Neuronal stem cell (in vitro differentiated cells): ENCODE data around the gene NDRG4.
A peak's percentile ranks its signal among the peaks of the same experiment; 100 is the strongest.

Experiments used
- DNase-seq: peaks from one replicate; pipeline ENCODE4 v3.0.0-alpha.2; 2013; ENCODE audit warnings: low spot score
- H2AFZ ChIP-seq: one replicate; pipeline ENCODE4 v1.6.1; 2013; ENCODE audit warnings: mild to moderate bottlenecking, low read length, inconsistent platforms
- H2AK5ac ChIP-seq: 2 replicates; pipeline ENCODE4 v1.6.1; 2013; ENCODE audit warnings: low read depth, mild to moderate bottlenecking, inconsistent platforms, low read length, moderate library complexity, mixed read lengths
- H2BK120ac ChIP-seq: 2 replicates; pipeline ENCODE4 v1.6.1; 2013; ENCODE audit warnings: low read depth, mild to moderate bottlenecking, inconsistent platforms, low read length, moderate library complexity, mixed read lengths
- H2BK12ac ChIP-seq: one replicate; pipeline ENCODE4 v1.6.1; 2013; ENCODE audit warnings: low read length, inconsistent platforms
- H2BK15ac ChIP-seq: 2 replicates; pipeline ENCODE4 v1.6.1; 2013; ENCODE audit warnings: mild to moderate bottlenecking, low read length, inconsistent platforms, mixed read lengths
- H2BK5ac ChIP-seq: one replicate; pipeline ENCODE4 v1.6.1; 2013; ENCODE audit warnings: inconsistent platforms, mild to moderate bottlenecking, low read length, moderate library complexity
- H3K14ac ChIP-seq: one replicate; pipeline ENCODE4 v1.6.1; 2013; ENCODE audit warnings: low read length, inconsistent platforms
- H3K18ac ChIP-seq: 2 replicates; pipeline ENCODE4 v1.6.1; 2013; ENCODE audit warnings: low read length, inconsistent platforms
- H3K23ac ChIP-seq: 2 replicates; pipeline ENCODE4 v1.6.1; 2013; ENCODE audit warnings: low read depth, mild to moderate bottlenecking, mixed read lengths, low read length, inconsistent platforms; ENCODE audit not compliant: poor library complexity
- H3K27ac ChIP-seq: replicated peaks from 3 replicates; pipeline ENCODE4 v1.5.1; 2013; ENCODE audit warnings: low read length, inconsistent platforms
- H3K27me3 ChIP-seq, 3 experiments: 2 replicates each; pipeline ENCODE4 v1.6.1; 2013; ENCODE audit warnings: low read length in 3 of 3, mild to moderate bottlenecking in 2 of 3, inconsistent platforms in 1 of 3, low read depth in 1 of 3, mixed read lengths in 1 of 3, moderate library complexity in 1 of 3; ENCODE audit not compliant: control insufficient read depth in 3 of 3, insufficient read depth in 3 of 3
- H3K36me3 ChIP-seq, 2 donors: replicated peaks in 1 of 2; 2 replicates each; pipeline ENCODE4 v1.6.1; 2013; ENCODE audit warnings: low read length in 2 of 2; ENCODE audit not compliant: control insufficient read depth in 2 of 2, insufficient read depth in 2 of 2
- H3K4ac ChIP-seq: 2 replicates; pipeline ENCODE4 v1.6.1; 2013; ENCODE audit warnings: inconsistent platforms, mild to moderate bottlenecking, low read length, moderate library complexity
- H3K4me1 ChIP-seq, 2 donors: 1 replicate in 1 of 2; 2 replicates in 1 of 2; pipeline ENCODE4 v1.6.1; 2013; ENCODE audit warnings: low read length in 2 of 2, low read depth in 1 of 2; ENCODE audit not compliant: control insufficient read depth in 2 of 2, insufficient read depth in 1 of 2
- H3K4me2 ChIP-seq: one replicate; pipeline ENCODE4 v1.6.1; 2013; ENCODE audit warnings: mild to moderate bottlenecking, low read length, inconsistent platforms; ENCODE audit not compliant: insufficient read depth, poor library complexity, severe bottlenecking
- H3K4me3 ChIP-seq, 2 donors: 2 replicates each; pipeline ENCODE4 v1.5.1; 2013; ENCODE audit warnings: low read length in 2 of 2, mild to moderate bottlenecking in 2 of 2, inconsistent platforms in 1 of 2, moderate library complexity in 1 of 2
- H3K79me1 ChIP-seq: one replicate; pipeline ENCODE4 v1.6.1; 2013; ENCODE audit warnings: low read depth, mild to moderate bottlenecking, inconsistent platforms, low read length, moderate library complexity
- H3K9ac ChIP-seq: one replicate; pipeline ENCODE4 v1.6.1; 2013; ENCODE audit warnings: mild to moderate bottlenecking, low read depth, low read length, inconsistent platforms; ENCODE audit not compliant: poor library complexity
- H3K9me3 ChIP-seq, 2 donors: replicated peaks in 1 of 2; 2 replicates each; pipeline versions ENCODE3 to v1.6.1; 2013; ENCODE audit warnings: low read length in 2 of 2, mild to moderate bottlenecking in 2 of 2, inconsistent platforms in 1 of 2, low read depth in 1 of 2, mixed read lengths in 1 of 2, moderate library complexity in 1 of 2; ENCODE audit not compliant: control insufficient read depth in 2 of 2, insufficient read depth in 1 of 2
- H4K8ac ChIP-seq: one replicate; pipeline ENCODE4 v1.6.1; 2013; ENCODE audit warnings: low read depth, mild to moderate bottlenecking, inconsistent platforms, low read length, moderate library complexity
- H4K91ac ChIP-seq: one replicate; pipeline ENCODE4 v1.6.1; 2013; ENCODE audit warnings: low read length, low read depth, mild to moderate bottlenecking, inconsistent platforms; ENCODE audit not compliant: poor library complexity
- WGBS, 2 donors: extraction: QIAGEN DNeasy Blood & Tissue Kit; methylation state at CpG; one replicate each; pipeline ENCODE4 v1.1.7; 2013; ENCODE audit warnings: missing lambda C conversion rate in 2 of 2, mixed read lengths in 1 of 2; ENCODE audit not compliant: insufficient read length in 2 of 2, insufficient replicate concordance in 1 of 2; ENCODE audit errors: extremely low coverage in 2 of 2; 5-methylcytosine and 5-hydroxymethylcytosine counted together

Gene NDRG4

DNA sequence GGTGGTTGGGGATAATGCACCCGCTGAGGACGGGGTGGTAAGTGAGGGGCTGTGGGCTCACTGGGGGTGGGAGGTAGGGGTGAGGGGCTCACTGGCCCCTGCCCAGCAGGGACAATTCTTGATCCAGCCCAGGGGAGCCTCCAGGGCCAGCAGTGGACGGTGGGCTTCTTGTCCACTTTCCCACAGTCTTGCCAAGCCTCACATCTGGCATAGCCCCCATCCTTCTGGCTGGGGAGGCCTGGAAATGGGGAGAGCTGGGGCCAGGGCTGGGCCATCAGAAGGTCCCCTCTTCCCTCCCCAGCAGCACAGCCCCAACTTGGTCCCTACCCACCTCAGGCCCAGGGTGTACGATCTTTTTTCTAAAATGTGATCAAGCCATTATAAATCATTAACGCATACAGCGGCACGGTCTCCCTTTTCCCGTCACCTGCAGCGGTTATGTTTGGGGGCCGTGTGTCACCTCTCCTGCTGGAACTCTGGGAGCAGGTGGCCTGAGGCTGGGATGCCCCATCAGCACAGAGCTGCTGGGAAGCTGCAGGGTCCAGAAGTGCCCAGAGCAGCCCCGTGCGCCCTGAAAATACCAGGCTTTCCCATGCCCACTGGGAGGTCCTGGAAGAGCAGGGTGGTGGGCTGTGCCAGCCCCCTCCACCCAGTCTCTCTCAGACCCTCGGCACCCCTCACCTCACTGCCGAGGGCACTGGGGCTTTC lies 8.2 kb downstream of the NDRG4 start:
- Histone ChIP-seq H3K27me3 (no peaks in the 10 kb centered on the region), H2BK15ac (no peak overlapping the region), H2AK5ac (no peak overlapping the region), H2BK5ac (no peak overlapping the region), H3K36me3 (peaks cover 10 to 49% of the 10 kb centered on the region in 2 donors), H3K18ac (no peak overlapping the region), H2BK12ac (no peak overlapping the region), H2BK120ac (no peak overlapping the region), H3K23ac (peak overlapping the region; percentile 65), H3K4ac (no peak overlapping the region), H2AFZ (no peak overlapping the region), H4K91ac (no peak overlapping the region), H4K8ac (no peak overlapping the region), H3K14ac (peak overlapping the region; percentile 71), H3K4me1 (no peaks in the 10 kb centered on the region), H3K9ac (peak overlapping the region; percentile 21), H3K4me3 (no peak overlapping the region), H3K27ac (no peak overlapping the region), H3K79me1 (peaks cover 3% of the 10 kb centered on the region), H3K9me3 (no peaks in the 10 kb centered on the region), H3K4me2 (no peak overlapping the region)
- no peak for DNase-seq
- WGBS, 2 donors = no CpG with 5 or more reads among the region's 14 CpGs

DNA sequence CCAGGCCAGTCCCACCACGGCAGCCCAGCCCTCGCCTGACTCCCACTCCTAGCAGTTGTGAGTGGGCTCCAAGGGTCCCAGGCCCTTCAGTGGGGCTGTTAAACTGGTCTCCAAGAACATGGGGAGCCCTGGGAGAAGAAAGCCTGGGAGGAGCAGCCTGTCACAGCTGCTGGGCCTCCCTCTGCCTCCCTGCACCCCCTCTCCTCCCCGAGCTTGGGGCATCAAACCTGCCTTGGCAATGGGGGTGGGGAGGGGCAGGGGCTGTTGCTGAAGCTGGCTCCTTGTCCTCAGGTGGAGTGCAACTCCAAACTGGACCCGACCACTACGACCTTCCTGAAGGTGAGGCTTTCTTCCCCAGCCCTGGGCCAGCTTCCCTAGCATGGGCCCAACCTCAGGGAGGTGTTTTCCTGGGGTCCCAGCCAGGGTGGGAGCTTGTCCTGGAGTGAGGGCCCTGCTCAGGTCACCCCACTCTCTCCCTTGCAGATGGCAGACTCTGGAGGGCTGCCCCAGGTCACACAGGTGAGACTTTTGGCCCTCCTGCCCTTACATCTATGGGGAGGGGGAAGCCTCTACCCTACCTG lies 8.8 kb downstream of the NDRG4 start:
- Histone ChIP-seq H3K4ac (no peak overlapping the region), H4K8ac (no peak overlapping the region), H4K91ac (no peak overlapping the region), H2BK12ac (no peak overlapping the region), H3K23ac (peak overlapping the region; percentile 65), H2BK120ac (no peak overlapping the region), H2BK5ac (peak overlapping the region; percentile 75), H3K79me1 (peaks cover 3% of the 10 kb centered on the region), H3K4me2 (no peak overlapping the region), H2AK5ac (no peak overlapping the region), H2BK15ac (no peak overlapping the region), H3K14ac (peak overlapping the region; percentile 71), H3K9ac (no peak overlapping the region), H3K18ac (no peak overlapping the region), H2AFZ (no peak overlapping the region), H3K4me3 (no peak overlapping the region), H3K9me3 (no peaks in the 10 kb centered on the region), H3K27ac (no peak overlapping the region), H3K27me3 (no peaks in the 10 kb centered on the region), H3K4me1 (no peaks in the 10 kb centered on the region), H3K36me3 (peaks cover 10 to 48% of the 10 kb centered on the region in 2 donors)
- WGBS, 2 donors = no CpG with 5 or more reads among the region's 5 CpGs
- no peak for DNase-seq

DNA sequence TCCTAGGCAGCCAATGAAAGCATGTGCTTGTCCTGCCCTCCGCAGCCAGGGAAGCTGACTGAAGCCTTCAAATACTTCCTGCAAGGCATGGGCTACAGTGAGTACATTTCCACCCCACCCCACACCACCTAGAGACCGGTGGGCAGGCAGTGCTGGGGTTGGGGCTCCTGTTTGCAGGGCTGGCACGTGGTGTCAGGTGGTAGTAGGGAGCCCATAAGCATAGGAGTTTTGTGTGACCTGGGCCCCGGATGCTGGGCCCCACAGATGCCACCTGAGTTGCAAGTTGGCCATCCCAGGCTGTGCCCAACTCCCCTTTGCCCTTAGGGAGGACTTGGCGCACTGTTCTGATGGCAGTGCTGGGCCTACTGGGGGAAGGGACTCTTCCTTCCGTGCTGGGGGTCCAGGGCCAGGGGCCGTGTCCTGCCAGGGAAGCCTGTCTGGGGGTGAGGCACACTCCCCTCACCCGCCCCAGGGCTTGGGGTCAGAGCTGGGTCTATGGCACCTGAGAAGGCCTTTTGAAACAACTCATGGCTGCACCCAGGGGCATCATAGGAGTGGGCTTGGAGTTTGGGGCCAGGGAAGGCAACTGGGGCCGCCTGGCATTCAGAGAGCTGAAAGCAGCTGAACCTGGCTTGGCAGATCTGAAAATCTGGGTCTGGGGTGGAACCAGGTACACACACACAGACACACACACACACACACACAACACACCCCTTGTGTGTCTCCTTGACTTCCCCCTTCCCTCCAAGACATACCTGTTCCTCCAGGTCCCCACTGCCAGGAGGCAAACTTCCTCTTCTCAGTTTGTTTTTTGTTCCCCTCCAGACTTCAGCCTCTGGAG lies 9.5 kb downstream of the NDRG4 start:
- Histone ChIP-seq H3K9me3 (no peaks in the 10 kb centered on the region), H3K9ac (no peak overlapping the region), H3K36me3 (peaks cover 4 to 41% of the 10 kb centered on the region in 2 donors), H3K79me1 (peaks cover 3% of the 10 kb centered on the region), H3K27me3 (no peaks in the 10 kb centered on the region), H3K4me2 (no peak overlapping the region), H3K4ac (peak overlapping the region; percentile 37), H3K18ac (no peak overlapping the region), H3K27ac (no peak overlapping the region), H2BK15ac (no peak overlapping the region), H3K14ac (no peak overlapping the region), H3K23ac (no peak overlapping the region), H2BK120ac (no peak overlapping the region), H2BK5ac (peak overlapping the region; percentile 75), H3K4me1 (no peaks in the 10 kb centered on the region), H3K4me3 (no peak overlapping the region), H4K91ac (no peak overlapping the region), H2BK12ac (no peak overlapping the region), H2AK5ac (no peak overlapping the region), H2AFZ (no peak overlapping the region), H4K8ac (no peak overlapping the region)
- WGBS, 2 donors = no CpG with 5 or more reads among the region's 9 CpGs
- DNase-seq = no peak
